GM11168 (cell line): ENCODE measurements around the gene INHA.

ENCODE experiments used
- in situ Hi-C: fragments of 300-500 bp; cut with MboI; formaldehyde crosslinking; loops from one replicate; pipeline ENCODE4 v1.12.0; 2022; ENCODE audit warnings: low sequenced_read_pairs; ENCODE audit not compliant: unreplicated experiment

INHA gene, protein sequence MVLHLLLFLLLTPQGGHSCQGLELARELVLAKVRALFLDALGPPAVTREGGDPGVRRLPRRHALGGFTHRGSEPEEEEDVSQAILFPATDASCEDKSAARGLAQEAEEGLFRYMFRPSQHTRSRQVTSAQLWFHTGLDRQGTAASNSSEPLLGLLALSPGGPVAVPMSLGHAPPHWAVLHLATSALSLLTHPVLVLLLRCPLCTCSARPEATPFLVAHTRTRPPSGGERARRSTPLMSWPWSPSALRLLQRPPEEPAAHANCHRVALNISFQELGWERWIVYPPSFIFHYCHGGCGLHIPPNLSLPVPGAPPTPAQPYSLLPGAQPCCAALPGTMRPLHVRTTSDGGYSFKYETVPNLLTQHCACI

DNA sequence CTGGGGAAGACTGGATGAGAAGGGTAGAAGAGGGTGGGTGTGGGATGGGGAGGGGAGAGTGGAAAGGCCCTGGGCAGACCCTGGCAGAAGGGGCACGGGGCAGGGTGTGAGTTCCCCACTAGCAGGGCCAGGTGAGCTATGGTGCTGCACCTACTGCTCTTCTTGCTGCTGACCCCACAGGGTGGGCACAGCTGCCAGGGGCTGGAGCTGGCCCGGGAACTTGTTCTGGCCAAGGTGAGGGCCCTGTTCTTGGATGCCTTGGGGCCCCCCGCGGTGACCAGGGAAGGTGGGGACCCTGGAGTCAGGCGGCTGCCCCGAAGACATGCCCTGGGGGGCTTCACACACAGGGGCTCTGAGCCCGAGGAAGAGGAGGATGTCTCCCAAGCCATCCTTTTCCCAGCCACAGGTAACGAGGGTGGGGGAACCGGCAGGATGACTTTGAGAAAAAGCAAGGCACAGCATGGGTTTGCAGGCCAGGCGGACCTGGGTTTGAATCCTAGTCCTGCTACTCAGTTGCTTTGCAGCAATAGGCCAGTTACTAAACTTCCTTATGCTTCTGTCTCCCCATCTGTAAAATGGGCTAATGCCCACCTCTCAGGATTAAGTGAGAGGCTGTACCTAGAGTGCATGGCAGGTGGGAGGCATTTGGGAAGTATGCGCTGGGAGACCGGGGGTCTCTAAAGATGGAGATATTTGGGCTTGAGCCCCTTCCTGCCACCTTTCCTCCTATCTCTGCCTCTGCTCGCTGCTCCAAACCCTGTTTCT lies at the start of gene INHA:
INHA (plus strand) TSS at position 74 of the 765 bp plus-strand sequence; CDS start at position 139, 65 bp downstream.
- in situ Hi-C loops, result no loop called here

DNA sequence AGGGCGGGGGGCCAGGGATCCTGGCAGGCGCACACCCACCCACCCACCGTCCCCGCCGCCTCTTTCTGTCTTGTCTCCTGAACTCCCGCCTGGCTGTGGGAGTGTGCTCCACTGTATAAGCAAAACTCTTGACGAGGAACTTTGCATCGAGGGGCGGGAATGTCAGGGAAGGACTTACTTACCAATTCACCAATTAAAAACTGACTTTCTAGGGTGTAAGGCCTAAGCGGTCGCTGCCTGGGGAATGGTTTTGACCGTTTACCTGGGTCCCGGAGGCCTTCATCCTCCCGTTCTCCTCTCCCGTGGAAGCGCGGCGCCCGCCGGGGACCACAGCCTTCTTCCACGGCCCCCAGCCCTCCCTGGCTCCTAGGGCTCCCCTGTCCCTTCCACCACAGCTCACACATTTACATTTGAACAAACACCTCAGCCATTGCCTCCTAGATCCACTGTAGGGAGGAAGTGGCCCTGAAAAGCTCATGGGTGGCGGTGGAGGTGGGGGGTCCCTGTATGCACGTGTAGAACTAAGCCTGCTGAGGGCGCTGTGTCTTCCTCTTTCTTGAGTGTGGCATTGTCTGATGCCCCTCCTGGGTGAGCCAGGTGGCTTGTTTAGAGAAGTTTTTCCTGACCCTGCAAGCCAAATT lies 49.0 kb upstream of the INHA start:
- in situ Hi-C loops, result loop anchor here (10.0 kb wide), 1 partner anchor 48 kb away; no protein-coding TSS in a partner anchor

DNA sequence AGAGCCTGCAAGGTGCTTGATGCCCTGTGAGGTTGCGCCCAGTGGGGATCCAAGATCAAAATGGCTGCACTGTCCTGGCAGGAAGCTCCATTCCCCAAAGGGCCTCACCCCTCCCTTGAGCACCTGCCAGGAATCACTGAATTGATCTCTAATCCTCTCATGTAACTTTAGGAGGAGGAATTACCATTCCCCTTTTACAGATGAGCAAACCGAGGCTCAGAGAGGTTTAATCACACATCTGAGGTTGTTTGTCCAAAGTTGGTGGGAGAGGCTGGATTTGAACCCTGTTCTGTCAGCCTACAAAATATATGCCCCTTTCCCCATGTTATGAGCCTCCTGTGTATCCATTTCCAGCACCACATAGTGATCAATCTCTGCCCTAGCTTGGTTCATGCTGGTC lies 47.3 kb upstream of the INHA start:
- in situ Hi-C loops, result loop anchor here (5.0 to 10.0 kb wide), 2 partner anchors 50 to 123 kb away; no protein-coding TSS in a partner anchor

DNA sequence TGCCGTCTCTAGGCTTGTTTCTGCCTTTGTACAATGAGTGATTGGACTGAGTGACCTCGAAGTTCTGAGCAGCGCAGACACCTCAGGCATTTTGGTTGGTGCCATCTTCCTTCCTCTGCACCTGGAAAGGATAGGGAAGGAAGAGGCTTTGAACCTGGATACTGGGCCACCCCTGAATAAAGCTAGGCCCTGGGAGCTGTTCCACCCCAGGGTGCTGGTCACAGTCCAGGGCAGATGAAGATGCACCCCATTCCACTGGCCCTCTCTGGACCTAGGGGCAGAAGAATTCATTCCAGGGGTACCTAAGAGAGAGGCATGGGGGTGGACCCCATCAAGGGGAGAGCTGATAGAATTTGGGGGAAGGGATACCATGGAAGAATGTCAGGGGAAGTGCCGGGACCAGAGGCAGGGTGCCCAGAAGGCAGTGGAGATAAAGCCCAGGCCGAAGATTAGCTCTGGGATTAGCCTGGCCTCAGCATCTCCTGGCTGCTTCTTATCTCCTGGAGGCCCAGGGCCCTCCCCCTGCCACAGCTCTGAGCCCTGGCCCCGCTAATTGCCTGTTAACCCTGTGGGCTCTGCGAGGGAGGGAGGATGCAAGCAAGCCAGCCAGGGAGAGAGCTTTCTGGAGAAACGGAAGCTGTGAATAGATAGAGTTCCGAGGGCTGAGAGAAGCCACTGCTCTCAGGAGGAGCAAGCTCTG lies 46.4 kb upstream of the INHA start:
- in situ Hi-C loops, result loop anchor here (5.0 to 10.0 kb wide), 2 partner anchors 51 to 123 kb away; no protein-coding TSS in a partner anchor

DNA sequence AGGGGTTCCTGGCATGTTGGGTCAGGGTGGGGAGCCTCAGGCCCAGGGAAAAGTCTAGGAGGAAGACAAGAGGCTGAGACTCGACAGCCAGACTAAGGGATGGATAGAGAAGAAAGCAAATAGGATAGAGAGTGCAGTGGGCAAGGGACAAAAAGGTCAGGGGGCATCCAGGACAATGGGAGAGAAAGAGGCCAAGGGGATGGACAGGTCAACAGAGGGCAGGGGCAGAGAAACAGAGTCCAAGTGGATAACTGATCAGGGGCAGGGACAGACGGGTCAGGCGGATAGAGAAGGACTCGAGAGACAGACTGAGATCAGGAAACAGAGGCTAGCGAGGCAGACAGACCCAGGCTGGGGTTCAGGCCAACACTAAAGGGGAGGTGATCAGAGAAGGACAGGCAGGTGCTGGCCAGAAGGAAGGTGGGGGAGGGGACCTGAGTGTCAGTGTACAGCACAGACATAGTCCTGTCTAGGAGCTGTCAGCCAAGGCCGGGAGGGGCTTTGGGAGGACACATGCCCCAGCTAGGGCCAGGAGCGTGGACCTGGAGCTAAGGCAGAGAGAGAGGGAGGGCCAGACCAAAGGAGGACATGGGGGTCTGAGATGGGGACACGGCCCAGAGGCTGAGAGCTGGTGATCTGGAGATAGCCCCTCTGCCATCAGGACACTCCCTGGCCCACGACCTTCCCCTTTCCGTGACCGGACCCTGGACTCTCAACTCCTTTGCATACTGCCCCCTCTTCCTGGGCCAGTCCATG lies 45.6 kb upstream of the INHA start:
- in situ Hi-C loops, result loop anchor here (5.0 to 10.0 kb wide), 2 partner anchors 52 to 124 kb away; no protein-coding TSS in a partner anchor

DNA sequence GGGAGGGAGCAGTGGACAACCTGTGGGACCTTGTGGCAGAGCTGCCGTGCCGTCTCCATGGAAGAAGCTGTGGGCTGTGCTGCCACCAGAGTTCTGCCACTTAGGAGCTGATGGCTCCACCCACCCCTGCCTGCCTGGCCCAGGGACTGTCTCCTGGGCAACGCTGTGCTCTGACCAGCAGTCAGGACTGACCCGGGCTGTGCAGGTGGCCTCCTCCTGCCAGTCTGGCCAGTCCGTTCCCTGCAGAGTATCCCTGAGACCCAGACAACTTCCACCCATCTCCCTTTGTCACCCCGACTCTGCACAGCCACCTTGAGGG lies 45.1 kb upstream of the INHA start:
- in situ Hi-C loops, result loop anchor here (5.0 to 10.0 kb wide), 2 partner anchors 52 to 125 kb away; no protein-coding TSS in a partner anchor

DNA sequence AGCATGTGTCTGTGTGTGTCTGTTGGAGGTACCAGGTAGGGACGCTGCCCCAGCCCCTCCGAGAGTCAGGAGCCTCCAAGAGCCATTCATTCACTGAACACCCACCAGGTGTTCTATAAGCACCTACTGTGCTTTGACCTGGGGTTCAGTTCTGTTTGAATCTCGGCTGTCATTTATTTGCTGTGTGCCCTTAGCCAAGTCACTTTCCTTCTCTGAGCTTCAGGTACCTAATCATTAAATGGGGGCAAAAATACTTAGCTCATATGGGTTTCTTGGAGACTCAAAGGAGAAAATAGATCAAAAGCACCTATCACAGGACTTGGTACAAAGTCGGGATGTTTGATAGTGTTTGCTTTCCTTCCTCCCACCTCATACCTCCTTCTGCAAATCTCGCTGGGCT lies 44.6 kb upstream of the INHA start:
- in situ Hi-C loops, result loop anchor here (5.0 to 10.0 kb wide), 2 partner anchors 53 to 125 kb away; no protein-coding TSS in a partner anchor

DNA sequence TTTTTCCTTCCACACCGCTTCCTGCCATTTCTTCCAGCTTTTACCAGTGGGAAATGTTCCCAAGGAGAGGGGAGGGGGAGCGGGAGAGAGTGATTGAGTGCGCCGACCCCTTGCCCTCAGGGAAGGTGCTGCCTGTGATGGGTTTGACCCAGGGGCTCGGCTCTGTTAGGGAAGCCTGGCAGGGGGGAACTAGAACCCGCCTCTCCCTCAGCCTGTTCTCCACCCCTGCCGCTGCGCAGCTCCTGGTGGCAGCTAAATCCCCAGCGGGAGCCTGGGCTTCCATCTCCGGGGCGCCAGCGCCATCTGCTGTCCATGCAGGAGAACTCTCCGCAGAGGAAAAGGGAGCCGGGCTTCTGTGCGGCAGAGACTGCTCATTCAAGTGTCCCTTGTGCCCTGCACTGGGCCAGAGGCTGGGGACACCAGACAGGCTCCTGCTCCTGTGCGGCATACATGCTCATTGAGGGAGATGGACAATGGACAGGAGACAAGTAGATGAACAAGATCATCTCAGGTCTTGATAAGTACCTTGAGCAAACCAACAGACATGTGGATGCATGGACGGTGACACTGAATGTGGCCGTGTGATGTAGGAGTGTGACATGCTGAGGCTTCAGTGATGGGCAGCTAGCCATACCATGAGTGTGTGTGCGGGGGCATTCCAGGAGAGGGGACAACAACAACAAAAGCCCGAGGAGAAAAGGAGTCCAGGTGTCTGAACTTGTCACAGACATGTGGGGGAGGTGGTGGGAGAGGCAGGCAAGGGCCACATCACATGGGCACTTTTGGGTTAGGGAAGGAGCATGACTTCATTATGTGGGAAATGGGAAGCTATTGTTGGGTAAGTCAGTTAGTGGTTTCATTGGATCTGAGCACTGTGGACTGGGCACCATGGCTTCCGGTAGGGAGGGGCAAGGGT lies 41.8 kb upstream of the INHA start:
- in situ Hi-C loops, result no loop called here

DNA sequence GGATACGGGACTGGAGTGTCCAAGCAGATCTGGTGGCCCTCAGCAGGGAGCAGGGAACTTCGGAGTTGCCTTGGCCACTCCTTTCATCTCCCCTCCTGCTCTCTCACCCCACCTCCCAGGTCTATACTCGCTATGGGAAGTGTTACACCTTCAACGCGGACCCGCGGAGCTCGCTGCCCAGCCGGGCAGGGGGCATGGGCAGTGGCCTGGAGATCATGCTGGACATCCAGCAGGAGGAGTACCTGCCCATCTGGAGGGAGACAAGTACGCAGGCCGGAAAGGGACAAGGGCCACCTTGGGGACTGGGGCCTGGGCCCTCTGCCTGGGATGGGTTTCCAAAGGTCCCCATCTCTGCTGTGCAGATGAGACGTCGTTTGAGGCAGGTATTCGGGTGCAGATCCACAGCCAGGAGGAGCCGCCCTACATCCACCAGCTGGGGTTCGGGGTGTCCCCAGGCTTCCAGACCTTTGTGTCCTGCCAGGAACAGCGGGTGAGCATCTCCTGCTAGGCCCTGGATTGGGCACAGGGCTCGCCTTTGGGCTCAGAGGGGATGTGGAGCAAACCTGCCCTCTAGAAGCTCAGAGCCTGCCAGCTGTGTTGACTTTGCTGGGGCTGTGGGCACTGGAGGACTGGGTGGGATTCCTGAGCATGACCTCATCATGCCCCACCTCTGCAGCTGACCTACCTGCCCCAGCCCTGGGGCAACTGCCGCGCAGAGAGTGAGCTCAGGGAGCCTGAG lies 40.3 kb upstream of the INHA start:
- in situ Hi-C loops, result no loop called here

DNA sequence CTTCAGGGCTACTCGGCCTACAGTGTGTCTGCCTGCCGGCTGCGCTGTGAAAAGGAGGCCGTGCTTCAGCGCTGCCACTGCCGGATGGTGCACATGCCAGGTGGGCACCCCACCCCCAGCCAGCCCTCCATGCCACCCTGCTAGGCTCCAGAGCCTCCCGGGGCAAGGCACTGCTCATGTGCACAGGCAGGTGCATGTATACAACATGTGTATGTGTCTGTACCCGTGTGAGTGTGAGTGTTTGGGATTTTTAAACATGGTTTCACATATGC lies 39.8 kb upstream of the INHA start:
- in situ Hi-C loops, result no loop called here

DNA sequence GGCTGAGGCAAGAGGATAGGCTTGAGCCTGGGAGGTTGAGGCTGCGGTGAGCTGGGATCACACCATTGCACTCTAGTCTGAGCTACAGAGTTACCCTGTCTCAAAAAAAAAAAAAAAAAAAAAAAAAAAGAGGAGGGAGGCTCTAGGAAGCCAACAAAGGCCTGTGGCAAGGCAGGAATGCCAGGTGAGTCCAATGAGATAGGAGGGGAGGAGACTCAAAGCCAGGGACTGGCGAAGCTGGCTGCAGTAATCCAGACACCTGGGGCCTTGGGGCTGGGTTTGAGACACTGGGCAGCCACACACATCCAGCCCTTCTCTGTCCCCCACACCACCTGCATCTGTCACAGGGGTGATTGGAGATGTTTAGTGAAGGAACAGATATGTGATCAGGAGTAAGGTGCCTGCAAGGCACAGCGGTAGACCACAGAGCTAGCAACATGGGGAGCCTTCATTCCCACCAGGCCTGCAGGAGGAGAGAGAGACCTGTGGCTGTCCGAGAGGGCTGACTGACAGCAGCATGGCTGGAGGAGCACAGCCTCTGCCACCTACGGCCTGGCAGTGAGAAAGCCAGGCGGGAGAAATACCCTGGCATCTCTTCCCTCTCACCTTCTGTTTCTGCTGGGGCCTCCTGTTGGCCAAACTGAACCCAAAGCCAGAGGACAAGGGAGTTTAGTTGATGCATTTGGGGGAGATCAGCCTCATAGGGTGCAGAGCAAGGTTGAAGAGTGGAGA lies 38.0 kb upstream of the INHA start:
- in situ Hi-C loops, result no loop called here

DNA sequence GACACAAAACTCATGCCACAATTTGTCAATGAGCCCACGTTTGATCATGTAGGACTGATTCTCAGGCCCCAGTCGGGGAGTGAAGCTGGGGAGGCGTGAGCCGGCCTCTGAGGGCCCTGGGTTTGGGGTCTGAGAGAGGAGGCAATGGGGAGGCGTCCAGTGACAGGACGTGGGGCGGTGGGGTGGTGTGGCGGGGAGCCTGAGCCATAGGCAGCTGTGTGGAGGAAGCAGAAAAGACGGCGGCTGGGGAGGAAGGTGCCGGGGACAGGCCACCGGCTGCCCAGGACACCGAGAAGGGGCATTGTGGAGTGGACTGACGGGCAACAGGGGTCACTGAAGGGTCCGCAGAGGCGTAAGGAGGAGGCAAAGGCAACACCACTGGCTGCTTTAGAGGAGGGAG lies 35.7 kb upstream of the INHA start:
- in situ Hi-C loops, result no loop called here

DNA sequence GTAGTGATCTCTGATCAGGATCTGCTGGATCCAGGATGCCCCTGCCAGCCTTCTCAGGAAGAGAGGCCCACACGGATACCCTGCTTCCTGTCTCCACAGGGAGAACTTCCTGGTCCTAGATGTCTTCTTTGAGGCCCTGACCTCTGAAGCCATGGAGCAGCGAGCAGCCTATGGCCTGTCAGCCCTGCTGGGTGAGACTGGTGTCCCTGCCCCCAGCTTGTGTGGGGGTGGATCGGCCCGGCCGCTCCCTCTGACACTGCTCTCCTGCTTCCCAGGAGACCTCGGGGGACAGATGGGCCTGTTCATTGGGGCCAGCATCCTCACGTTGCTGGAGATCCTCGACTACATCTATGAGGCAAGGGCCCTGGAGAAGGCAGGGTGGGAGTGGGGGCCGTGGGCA lies 35.1 kb upstream of the INHA start:
- in situ Hi-C loops, result no loop called here

DNA sequence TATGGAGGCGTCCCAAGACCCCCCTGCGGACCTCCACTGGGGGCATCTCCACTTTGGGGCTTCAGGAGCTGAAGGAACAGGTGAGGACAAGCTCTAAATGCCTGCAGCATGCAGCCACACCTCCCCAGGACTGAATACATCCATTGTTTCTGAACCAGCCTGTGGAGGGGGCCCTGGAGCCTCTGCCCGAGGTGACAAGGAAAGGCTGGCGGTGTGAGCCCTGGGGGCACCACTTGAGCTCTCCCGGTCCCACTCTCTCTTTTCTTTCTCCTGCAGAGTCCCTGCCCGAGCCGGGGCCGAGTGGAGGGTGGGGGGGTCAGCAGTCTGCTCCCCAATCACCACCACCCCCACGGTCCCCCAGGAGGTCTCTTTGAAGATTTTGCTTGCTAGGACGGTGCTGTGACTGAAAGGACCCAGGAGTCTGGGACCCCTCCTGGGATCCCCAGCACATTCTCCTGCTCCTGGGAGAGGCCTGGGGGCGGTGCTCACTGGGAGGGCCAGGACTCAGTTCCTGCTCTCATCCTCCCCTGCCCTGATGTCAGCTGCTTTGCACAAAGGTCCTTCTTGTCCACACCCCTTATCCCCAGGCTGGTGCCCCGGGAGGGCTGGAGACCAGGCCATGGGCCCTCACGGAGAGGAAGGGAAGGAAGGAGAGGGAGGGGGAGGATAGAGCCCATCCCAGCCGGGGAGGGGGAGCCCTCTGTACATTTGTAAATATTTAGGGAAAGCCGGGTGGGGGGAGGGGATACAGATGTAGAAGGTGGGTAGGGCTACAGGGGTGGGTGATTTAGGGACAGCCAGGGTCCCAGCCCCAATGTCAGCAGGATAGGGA lies 34.2 kb upstream of the INHA start:
- in situ Hi-C loops, result no loop called here

DNA sequence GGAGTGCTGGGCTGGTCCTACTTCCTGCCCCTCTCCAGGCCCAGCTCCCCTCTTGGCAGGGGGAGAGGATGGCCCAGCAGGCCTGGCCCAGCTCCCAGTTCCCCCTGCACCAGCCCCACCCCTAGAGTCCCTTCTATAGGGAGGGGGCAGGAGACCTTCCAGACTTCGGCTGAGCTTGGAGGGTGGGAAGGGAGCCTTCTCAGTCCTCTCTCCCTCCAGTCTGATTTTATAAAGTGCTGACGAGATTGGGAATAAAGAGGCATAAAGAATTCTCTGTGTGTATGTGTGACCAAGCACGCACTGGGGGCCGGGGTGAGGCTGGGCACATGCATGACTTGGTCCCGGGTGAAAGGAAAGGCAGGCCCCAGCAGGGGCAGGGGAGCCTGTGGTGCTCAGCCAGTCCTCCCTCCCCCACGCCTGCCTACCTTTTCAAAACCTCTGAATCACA lies 33.6 kb upstream of the INHA start:
- in situ Hi-C loops, result no loop called here

DNA sequence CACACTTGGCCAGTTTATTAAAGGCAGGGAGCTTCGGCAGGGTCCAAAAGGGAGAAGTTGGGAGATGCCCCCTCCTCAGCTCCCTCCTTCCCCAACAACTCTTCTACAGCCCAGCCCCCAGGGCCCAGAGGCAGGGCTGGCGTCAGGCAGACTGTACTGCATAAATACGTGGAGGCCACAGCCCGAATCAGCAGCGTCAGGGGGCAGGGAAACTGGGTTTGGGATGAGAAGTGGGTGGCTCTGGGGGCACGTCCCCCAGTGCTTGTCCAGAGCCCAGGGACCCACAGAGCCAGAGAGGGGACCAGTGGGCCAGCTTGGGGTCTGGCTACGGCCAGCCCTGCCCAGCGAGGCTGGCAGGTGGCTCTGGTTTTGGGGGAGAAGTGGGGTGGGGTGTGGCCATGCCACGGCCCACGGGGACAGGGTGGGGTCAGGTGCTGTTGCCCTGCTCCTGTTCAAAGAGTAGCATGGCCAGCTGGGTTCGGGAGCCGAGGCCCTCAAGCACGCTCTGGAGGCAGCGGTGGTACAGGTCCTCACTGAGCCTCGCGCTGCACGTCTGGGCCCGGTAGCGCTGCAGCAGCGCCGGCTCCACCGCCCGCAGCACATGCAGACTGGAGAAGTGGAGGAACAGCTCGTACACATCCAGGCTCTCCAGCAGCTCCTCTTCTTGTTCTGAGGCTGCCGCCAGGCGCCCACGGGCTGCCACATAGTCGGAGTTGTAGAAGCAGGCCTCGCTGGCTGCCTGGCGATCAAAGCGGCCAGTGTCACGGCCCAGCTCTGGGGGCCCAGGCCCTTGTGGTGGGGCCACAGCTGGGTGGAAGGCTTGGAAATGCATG lies 32.9 kb upstream of the INHA start:
- in situ Hi-C loops, result no loop called here
